NOMO-1 treated with DMSO at 0.1 percent for 48 hours (cell line): ENCODE data around the gene PHGDH.
"Not testable (repeated sequence)": the region's sequence is repeated elsewhere in the genome, so short reads cannot be mapped to it uniquely, and the experiment has no call there.

Source experiments
- DNase-seq: peaks from one replicate; lab custom pipeline; 2025; ENCODE audit not compliant: unreplicated experiment; lab: John Stamatoyannopoulos, UW

The PHGDH gene

GRCh38 chr1:119711804-119712341 is at the start of gene PHGDH:
TSS of gene PHGDH (plus strand) at chr1:119711934. CDS start at chr1:119712023, 89 bp downstream.
- DNase-seq: peak; percentile 79

DNA sequence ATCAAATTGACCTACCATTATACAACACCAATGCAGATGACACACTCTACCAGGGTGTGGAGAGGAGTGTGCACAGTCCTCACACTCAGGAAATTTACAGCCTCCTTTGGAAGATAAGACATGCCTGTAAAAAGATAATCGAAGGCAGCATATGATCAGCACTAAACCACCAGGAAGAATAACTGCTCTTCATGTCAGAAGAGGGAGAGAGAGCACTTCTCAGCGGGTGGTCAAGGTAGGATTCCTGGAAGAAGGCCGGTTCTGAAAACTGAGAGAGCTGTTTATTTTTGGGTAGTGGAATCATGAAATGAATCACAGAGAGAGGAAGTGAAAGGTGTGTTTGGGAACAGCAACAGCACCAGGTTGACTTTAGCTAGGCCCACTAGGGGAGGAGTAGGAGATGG is 49.7 kb upstream of the PHGDH start:
- no peak for DNase-seq

DNA sequence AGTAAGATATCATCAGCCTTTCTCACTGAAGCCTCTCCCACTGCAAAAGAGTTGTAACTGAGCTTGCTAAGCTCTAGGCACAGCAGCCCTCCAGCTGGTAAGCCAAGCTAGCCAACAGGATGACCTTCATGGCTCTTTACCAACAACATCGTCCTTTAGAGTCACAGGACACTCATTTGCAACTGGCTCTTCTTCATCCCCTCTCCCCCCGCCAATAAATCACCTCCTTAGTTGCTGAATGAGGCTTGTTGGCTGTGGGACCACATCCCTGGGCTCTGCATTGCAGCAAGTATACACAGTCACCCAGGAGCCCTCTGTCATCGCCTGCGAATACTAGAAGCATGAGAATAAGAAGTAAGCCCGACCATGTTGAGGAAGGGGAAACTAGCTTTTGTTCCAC is 47.7 kb upstream of the PHGDH start:
- no peak for DNase-seq

- DNase-seq: no peak
Observed at GRCh38 chr1:119667173-119667572, 44.6 kb upstream of the PHGDH start.

GRCh38 chr1:119670898-119671297 is 40.8 kb upstream of the PHGDH start:
- no peak for DNase-seq

- no peak for DNase-seq
Observed at GRCh38 chr1:119673171-119673940, 38.4 kb upstream of the PHGDH start.

GRCh38 chr1:119674111-119674526 is 37.6 kb upstream of the PHGDH start:
- DNase-seq: no peak

GRCh38 chr1:119674835-119675289 is 36.9 kb upstream of the PHGDH start:
- no peak for DNase-seq

- DNase-seq: peak; percentile 72
Observed at GRCh38 chr1:119675349-119676345, 36.1 kb upstream of the PHGDH start.

DNA sequence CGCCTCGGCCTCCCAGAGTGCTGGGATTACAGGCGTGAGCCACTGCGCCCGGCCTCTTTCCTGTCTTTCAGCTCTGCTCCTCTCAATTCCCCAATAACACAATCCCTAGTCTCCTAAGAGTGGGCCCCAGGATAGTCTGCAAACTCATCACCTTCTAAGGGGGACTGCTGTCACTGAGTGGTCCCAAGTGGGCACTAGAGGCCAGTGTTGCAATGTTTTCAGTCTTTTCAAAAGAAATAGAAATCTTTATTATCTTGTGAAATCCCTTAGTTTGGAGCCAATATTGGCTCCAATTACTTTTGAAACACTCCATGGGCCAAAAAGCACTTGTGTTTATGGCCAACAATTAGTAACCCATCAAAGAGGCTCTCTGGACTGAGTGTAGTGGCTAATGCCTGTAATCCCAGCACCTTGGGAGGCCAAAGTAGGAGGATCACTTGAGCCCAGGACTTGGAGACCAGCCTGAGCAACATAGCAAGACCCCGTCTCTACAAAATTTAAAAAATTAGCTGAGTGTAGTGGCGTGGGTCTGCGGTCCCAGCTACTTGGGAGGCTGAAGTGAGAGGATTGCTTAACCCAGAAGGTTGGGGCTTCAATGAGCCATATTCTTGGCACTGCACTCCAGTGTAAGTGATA is 35.0 kb upstream of the PHGDH start:
- no peak for DNase-seq

DNA sequence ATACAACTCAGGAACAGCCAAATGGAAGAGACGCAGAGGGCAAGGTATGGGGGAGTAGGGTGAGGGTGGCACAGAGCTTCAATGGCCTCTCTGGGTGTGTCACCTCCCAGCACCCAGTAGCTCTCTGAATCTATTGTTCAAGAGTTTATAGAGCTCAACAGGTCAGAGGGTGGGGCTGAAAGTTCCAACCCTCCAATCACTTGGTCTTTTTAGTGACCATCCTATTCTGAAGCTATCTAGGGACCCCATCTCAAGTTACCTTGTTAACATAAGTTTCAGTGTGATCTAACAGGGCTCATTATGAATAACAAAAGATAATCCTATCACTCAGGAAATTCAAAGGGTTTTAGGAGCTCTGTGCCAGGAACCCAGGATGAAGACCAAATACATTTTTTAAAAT is 32.5 kb upstream of the PHGDH start:
- no peak for DNase-seq

- no peak for DNase-seq
Observed at GRCh38 chr1:119680193-119680592, 31.5 kb upstream of the PHGDH start.

DNA sequence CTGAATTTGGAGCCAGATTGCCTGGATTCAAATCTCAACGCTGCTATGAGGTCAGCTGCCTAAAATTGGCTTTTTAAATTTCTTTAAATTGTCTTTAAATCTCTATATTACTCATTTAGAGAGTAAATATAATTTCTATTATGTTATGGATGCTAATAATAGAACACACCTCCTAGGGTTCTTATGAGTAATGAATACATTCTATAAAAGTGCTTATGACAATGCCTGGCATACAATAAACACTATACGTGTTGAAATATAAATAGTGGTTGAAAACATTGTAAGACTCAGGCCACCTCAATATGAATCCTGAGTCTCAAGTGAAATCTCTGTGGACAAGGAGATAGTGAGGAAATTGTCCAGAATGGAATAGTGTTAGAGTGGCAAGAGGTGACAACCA is 31.0 kb upstream of the PHGDH start:
- no peak for DNase-seq

DNA sequence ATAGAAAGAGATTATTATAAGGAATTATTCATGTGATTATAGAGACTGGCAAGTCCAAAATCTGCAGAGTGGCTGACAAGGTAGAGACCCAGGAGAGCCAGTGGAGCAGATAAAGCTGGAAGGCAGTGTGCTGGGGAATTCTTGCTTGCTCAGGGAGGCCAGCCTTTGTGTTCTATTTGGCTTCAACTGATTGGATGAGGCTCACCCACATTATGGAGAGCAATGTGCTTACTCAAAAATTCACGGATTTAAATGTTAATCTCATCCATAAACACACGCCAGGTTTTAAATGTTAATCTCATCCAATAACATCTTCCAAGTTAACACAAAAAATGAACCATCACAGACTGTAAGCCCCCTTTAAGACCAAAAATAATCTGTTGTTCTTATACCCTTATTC is 30.2 kb upstream of the PHGDH start:
- no peak for DNase-seq

- DNase-seq: no peak
Observed at GRCh38 chr1:119682141-119682540, 29.6 kb upstream of the PHGDH start.

DNA sequence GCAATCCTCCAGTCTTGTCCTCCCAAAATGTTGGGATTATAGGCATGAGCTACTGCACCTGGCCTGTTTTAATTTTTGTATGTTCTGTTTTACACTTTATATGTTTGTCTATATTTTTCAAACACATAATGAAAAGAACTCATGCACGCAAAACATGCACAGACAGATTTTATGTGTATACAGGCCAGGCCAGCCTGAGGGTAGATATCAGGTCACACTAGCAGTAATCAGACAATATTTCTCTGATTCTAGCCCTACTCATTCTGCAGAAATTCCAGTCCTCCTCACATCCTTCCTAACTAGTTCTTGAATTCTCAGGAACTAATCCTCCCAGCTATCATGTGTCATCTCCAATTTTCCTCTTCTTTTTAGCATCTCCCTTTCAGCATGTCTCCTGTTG is 27.8 kb upstream of the PHGDH start:
- no peak for DNase-seq

- DNase-seq: no peak
Observed at GRCh38 chr1:119686661-119687060, 25.1 kb upstream of the PHGDH start.

DNA sequence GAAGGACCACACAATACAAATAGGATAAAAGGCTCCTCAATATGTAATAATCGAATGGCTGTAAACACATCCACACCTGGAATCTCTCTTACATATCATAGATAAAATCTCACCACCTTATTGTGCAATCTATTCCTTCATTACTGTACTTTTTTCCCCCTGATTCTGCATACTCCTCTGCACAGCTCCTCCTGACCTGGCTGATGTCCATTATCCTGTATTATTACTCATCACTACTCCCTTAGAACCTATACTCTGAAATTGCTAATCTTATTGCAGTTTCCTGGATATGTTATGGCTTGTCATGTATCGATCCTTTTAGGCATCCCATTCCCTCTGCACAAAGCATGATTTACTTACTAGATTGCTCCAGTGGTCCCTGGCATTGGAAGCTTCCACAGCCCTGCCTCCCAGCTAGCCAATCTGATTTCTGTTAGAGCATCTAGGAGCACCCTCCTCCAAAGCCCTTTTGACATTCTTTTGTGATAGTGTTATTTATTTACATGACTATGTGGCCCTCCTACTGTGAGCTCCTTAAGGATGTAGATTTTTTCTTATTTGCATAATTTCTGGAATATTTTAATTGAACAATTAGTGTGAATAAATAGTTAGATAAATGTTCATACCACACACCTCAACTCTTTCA is 24.2 kb upstream of the PHGDH start:
- DNase-seq: no peak

GRCh38 chr1:119688810-119689209 is 22.9 kb upstream of the PHGDH start:
- DNase-seq: no peak

- no peak for DNase-seq
Observed at GRCh38 chr1:119689511-119689910, 22.2 kb upstream of the PHGDH start.

- not testable (repeated sequence) for DNase-seq
Observed at GRCh38 chr1:119696863-119697262, 14.9 kb upstream of the PHGDH start.
